Esophagus muscularis mucosa (tissue), 4 donors: ENCODE data around the gene GLT1D1. TPM values are rescaled to one million over a fixed set of nuclear protein-coding genes. Genes with fewer than 3 reads are reported as not detected.

Source experiments
- DNase-seq: peaks from one replicate; pipeline ENCODE4 v3.0.0-alpha.2; 2017; ENCODE audit errors: extremely low spot score
- H3K27ac ChIP-seq, 4 donors: fragments of 200-600 bp; sonication (generic); replicated peaks in 1 of 4; 1 replicate in 3 of 4; 2 replicates in 1 of 4; pipeline ENCODE4 v1.5.1; 2016 to 2019; ENCODE audit warnings: mild to moderate bottlenecking in 1 of 4
- H3K27me3 ChIP-seq, 4 donors: fragments of 200-600 bp; sonication (generic); one replicate each; pipeline versions ENCODE4 v1.5.1 to v1.6.0; 2016 to 2019
- H3K36me3 ChIP-seq, 4 donors: fragments of 200-600 bp; sonication (generic); one replicate each; pipeline ENCODE4 v1.5.1; 2016 to 2019
- H3K4me1 ChIP-seq, 4 donors: fragments of 200-600 bp; sonication (generic); one replicate each; pipeline ENCODE4 v1.5.1; 2016 to 2019
- H3K4me3 ChIP-seq, 4 donors: fragments of 200-600 bp; sonication (generic); 1 replicate in 2 of 4; 2 replicates in 2 of 4; pipeline ENCODE4 v1.5.1; 2016 to 2019; ENCODE audit warnings: mild to moderate bottlenecking in 4 of 4, moderate library complexity in 1 of 4
- H3K9me3 ChIP-seq, 4 donors: fragments of 200-600 bp; sonication (generic); 1 replicate in 3 of 4; 2 replicates in 1 of 4; pipeline ENCODE4 v1.5.1; 2016 to 2019
- EP300 ChIP-seq: sonication (generic); formaldehyde crosslinking; IDR thresholded peaks from one replicate; pipeline ENCODE4 v1.6.1; 2017; ENCODE audit warnings: antibody characterized with exemption
- POLR2A ChIP-seq: fragments of 450-650 bp; IDR thresholded peaks from one replicate; pipeline ENCODE4 v1.6.1; 2017; ENCODE audit warnings: antibody characterized with exemption, moderate library complexity, mild to moderate bottlenecking, low read depth
- POLR2AphosphoS5 ChIP-seq, 2 donors: sonication (generic); formaldehyde crosslinking; IDR thresholded peaks; one replicate each; pipeline ENCODE4 v1.6.1; 2017; ENCODE audit warnings: antibody characterized with exemption in 2 of 2
- WGBS: methylation state at CpG from one replicate; pipeline ENCODE4 v1.1.5; 2018; 5-methylcytosine and 5-hydroxymethylcytosine counted together
- intact Hi-C: fragments of 100-400 bp; cut with DNase I; formaldehyde crosslinking; loops from one replicate; pipeline ENCODE4 v1.15.1; 2023
- total RNA-seq, 4 donors: library from RNA; depleted of rRNA; stranded (reverse); fragments of >200 nt; gene quantifications; one replicate each; pipeline versions ENCODE4 v1.1.0 to v1.2.1, GENCODE V29; 2016
- TF ChIP-seq, protein P1 (sequence below), 3 experiments: fragments of 200-600 bp in 2 of 3; fragments of 450-650 bp in 1 of 3; sonication (generic) in 2 of 3; IDR thresholded peaks; one replicate each; pipeline ENCODE4 v1.5.1; 2017 to 2019; ENCODE audit warnings: antibody characterized with exemption in 3 of 3, mild to moderate bottlenecking in 2 of 3, moderate library complexity in 1 of 3

The GLT1D1 gene
- total RNA-seq, 4 donors from 2014 or later: under 0.01 to 1.5 (median 0.32) TPM

DNA sequence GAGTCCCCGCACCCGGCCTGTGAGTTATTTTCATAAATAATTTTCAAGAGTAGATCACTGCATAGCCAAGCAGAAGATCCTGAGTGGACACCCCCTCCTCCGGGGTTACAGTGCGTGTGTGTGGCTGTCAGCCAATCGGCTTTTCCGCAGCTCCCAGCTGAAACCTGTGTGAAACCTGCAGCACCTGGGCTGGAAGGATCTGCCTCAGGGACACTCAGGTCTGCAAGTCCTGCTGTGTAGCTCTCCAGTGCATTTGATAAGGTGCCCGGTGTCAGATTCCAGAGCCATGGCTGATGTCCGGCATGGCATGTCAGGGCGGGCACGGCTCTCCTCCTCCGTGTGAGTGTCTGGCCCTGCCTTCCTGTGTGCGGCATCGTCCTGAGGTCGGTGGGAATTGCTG is 124.8 kb downstream of the GLT1D1 start:
- peaks cover 0 to 76% (median 3%) of the 10 kb centered on the region in 4 donors for H3K27me3 ChIP-seq
- intact Hi-C loops: no loop called here
- WGBS: 82% methylated on average over 13 of the region's 14 CpGs

DNA sequence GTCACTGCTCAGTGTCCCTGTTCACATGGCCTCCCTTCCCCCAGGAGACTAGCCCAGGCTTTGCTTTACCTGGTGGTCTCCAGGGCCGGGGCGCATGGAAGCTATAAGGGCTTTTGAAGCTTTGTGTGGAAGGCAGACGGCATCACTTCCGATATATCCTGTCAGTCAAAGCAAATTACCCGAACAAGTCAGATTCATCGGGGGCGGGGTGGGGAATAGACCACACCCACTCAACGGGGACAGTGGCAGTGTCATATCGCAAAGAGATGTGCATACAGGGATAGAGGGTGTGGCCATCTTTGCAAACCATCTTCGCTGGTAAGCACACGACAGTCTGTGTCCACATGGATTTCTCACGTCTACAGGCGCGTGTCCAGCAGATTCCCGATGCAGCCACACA is 127.3 kb downstream of the GLT1D1 start:
- Histone ChIP-seq H3K27ac (no peak overlapping the region), H3K9me3 (no peaks in the 10 kb centered on the region), H3K4me3 (no peak overlapping the region), H3K4me1 (no peaks in the 10 kb centered on the region), H3K27me3 (peaks cover 0 to 60% (median 3%) of the 10 kb centered on the region in 4 donors), H3K36me3 (no peaks in the 10 kb centered on the region)
- WGBS: 91% methylated on average over 15 of the region's 15 CpGs
- intact Hi-C loops: no loop called here
- TF ChIP-seq POLR2AphosphoS5 (IDR thresholded peaks at IDR 0.05): no peak
- TF ChIP-seq EP300: no peak
- TF ChIP-seq POLR2A: no peak
- TF ChIP-seq, protein P1, sequence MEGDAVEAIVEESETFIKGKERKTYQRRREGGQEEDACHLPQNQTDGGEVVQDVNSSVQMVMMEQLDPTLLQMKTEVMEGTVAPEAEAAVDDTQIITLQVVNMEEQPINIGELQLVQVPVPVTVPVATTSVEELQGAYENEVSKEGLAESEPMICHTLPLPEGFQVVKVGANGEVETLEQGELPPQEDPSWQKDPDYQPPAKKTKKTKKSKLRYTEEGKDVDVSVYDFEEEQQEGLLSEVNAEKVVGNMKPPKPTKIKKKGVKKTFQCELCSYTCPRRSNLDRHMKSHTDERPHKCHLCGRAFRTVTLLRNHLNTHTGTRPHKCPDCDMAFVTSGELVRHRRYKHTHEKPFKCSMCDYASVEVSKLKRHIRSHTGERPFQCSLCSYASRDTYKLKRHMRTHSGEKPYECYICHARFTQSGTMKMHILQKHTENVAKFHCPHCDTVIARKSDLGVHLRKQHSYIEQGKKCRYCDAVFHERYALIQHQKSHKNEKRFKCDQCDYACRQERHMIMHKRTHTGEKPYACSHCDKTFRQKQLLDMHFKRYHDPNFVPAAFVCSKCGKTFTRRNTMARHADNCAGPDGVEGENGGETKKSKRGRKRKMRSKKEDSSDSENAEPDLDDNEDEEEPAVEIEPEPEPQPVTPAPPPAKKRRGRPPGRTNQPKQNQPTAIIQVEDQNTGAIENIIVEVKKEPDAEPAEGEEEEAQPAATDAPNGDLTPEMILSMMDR (IDR thresholded peaks at IDR 0.05): no peak
- no peak for DNase-seq

More for the DNA sequence above, 124.8 kb downstream of the GLT1D1 start:
- Histone ChIP-seq H3K4me3 (no peak overlapping the region), H3K27ac (no peak overlapping the region), H3K4me1 (no peaks in the 10 kb centered on the region), H3K36me3 (no peaks in the 10 kb centered on the region), H3K9me3 (no peaks in the 10 kb centered on the region)
- TF ChIP-seq EP300 (no peak), POLR2A (no peak), POLR2AphosphoS5 (IDR thresholded peaks at IDR 0.05) (no peak)
- TF ChIP-seq, protein P1 (IDR thresholded peaks at IDR 0.05): no peak
- no peak for DNase-seq

DNA sequence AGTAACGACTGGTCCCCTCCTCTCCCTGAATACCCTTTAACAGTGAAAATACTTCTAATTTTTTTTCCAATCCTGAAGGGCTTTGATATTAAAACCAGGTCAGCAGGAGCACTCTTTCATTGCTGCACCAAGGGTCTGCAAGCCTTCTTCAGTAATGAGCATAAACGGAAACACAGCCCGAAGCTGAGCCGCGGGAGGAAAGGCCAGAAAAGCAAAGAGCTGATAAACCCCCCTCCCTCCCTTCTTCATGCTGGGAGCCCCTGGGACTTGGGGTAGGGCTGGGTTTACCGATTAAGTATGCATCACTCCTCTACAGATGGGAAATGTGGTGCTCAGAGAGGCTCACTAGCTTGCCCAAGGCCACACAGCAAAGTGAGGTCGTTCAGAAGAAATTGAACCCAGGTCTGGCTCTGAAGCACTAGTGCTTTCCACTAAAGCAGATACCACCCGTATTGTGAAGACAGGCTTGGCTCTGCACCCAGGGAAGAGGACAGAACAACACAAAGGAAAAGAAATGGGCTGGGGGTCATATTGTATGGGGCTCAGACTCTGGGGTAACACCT is 128.8 kb downstream of the GLT1D1 start:
- Histone ChIP-seq H3K27ac (no peak overlapping the region), H3K4me3 (no peak overlapping the region)
- TF ChIP-seq, protein P1 (IDR thresholded peaks at IDR 0.05): no peak
- TF ChIP-seq POLR2AphosphoS5 (IDR thresholded peaks at IDR 0.05) (no peak), EP300 (no peak), POLR2A (no peak)

DNA sequence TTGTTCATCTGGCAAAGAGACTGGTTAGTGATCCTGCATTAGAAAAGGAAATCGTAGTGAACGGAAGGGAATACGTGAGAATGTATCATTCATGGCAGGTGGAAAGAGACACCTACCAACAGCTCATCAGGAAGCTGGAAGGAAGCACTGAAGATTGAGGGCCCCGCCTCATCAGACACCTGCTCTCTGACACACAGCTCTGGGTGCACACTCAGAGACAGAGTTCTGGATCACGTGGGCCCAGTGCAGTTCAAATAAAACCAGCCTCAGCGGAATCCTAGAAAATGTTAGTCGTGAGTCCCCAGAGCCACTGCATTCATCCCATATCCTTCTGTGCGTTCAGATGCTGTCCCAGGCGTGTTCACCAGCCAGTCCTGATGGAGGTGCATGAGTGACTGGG is 129.7 kb downstream of the GLT1D1 start:
- no peak overlapping the region for H3K4me3 ChIP-seq
- no peaks in the 10 kb centered on the region for H3K36me3 ChIP-seq
- TF ChIP-seq, protein P1 (IDR thresholded peaks at IDR 0.05): no peak
- TF ChIP-seq POLR2A (no peak), EP300 (no peak), POLR2AphosphoS5 (IDR thresholded peaks at IDR 0.05) (no peak)
- H3K9me3 ChIP-seq: no peaks in the 10 kb centered on the region
- H3K27me3 ChIP-seq: peaks cover 0 to 43% (median 3%) of the 10 kb centered on the region in 4 donors
- H3K4me1 ChIP-seq: no peaks in the 10 kb centered on the region
- WGBS: 74% methylated on average over 9 of the region's 9 CpGs
- H3K27ac ChIP-seq: no peak overlapping the region
- intact Hi-C loops: no loop called here
- DNase-seq: no peak

More for the DNA sequence above, 128.8 kb downstream of the GLT1D1 start:
- DNase-seq: no peak
- no peaks in the 10 kb centered on the region for H3K4me1 ChIP-seq
- no peaks in the 10 kb centered on the region for H3K36me3 ChIP-seq
- no peaks in the 10 kb centered on the region for H3K9me3 ChIP-seq
- peaks cover 0 to 50% (median 3%) of the 10 kb centered on the region in 4 donors for H3K27me3 ChIP-seq
- intact Hi-C loops: no loop called here
- 36% methylated on average over 8 of the region's 8 CpGs for WGBS

DNA sequence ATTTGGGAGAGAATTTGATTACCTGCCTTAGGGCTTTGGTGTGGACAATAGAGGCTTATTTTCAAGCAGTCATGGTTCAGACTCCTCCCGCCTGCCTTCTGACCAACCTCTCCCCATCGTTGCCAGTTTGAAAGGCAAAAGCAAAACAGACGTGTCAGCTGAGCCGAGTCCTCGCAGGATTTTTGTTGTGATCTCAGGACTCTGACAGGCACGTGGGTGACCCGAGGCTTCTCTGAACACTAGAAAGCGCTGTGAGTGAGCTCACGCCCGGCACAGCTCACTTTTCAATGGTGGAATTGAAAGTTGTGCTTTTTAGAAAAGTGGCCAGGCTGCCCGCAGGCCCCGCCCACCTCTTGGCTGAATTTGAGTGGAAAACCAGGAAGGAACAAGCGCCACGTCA is 130.1 kb downstream of the GLT1D1 start:
- intact Hi-C loops: no loop called here
- WGBS: 80% methylated on average over 11 of the region's 14 CpGs

More for the DNA sequence above, 130.1 kb downstream of the GLT1D1 start:
- Histone ChIP-seq H3K27ac (no peak overlapping the region), H3K9me3 (no peaks in the 10 kb centered on the region), H3K4me1 (no peaks in the 10 kb centered on the region), H3K27me3 (peaks cover 0 to 39% (median 3%) of the 10 kb centered on the region in 4 donors), H3K36me3 (no peaks in the 10 kb centered on the region), H3K4me3 (no peak overlapping the region)
- DNase-seq: no peak
- TF ChIP-seq, protein P1 (IDR thresholded peaks at IDR 0.05): no peak
- TF ChIP-seq POLR2AphosphoS5 (IDR thresholded peaks at IDR 0.05): no peak
- TF ChIP-seq POLR2A: no peak
- TF ChIP-seq EP300: no peak
